ENCODE results near the gene PIP4K2C.

PIP4K2C gene

DNA sequence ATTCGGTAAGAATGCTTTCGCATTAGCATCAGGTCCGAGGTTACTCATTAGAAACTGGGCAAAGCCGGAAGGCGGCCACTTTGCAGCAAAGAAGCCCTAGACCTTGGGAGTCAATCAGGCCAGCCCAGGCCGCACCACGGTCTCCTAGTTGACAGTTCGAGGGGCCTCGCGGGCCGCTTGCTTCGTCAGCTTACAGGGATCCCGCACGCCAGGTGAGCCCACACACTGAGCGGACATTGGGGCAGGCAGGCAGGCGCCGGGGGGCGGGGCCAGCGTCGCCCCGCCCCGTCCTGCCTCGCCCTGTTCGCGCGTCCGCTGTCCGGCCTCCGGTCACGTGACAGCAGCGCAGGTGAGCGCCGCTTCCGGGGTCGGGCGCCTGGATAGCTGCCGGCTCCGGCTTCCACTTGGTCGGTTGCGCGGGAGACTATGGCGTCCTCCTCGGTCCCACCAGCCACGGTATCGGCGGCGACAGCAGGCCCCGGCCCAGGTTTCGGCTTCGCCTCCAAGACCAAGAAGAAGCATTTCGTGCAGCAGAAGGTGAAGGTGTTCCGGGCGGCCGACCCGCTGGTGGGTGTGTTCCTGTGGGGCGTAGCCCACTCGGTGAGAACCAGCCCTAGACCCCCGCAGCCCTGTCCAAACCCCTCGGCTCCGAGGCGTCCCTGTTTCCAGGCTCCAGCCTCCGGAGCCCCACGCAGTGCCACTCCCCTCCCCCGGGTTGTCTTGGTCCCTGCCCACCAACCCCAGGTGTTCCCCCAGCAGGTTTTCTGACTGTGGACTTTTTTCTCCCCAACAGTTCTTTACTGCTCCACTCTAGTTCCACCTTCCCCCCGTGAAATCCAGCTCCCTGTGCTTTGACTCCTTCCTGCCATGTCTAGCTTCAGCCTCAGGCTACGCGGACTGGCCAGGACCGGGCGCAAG is at the start of gene PIP4K2C:
TSS of gene PIP4K2C (plus strand) at position 329 of the 918 bp plus-strand sequence. CDS start at position 427, 98 bp downstream.
- peaks cover 20% of the 10 kb centered on the region for H3K36me3 Mint-ChIP-seq (ENCODE audit: insufficient read depth)
- H3K4me1 Mint-ChIP-seq = peaks cover 36% of the 10 kb centered on the region
- no peaks in the 10 kb centered on the region for H3K9me3 Mint-ChIP-seq
- no peaks in the 10 kb centered on the region for H3K27me3 Mint-ChIP-seq
- H3K27ac Mint-ChIP-seq (ENCODE audit: low read depth) = peak within 1 kb of the TSS; percentile 89
- ATAC-seq (replicated peaks; ENCODE audit: extremely low read depth, poor library complexity, severe bottlenecking) = peak; percentile 76
- DNase-seq (ENCODE audit: low spot score in 2 of 2) = peak; percentile 39 to 54
- peak within 1 kb of the TSS; percentile 87 for H3K4me3 Mint-ChIP-seq

DNA sequence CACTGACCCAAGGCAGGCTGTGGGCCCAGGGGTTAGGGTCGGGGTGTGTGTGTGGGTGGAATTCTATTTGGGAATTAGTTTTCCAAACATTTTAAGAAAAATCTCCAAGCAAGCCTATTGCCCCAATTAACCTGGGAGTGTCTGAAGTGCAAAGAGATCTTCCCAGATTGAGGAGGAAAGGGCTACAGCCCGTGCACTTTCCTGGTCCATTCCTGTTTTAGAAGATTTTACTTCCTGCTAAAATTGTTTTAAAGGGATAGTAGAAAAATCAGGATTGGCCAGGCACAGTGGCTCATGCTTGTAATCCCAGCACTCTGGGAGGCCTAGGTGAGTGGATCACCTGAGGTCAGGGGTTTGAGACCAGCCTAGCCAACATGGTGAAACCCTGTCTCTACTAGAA is 49.3 kb upstream of the PIP4K2C start:
- Mint-ChIP-seq H3K36me3 (ENCODE audit: insufficient read depth) (peaks cover 12% of the 10 kb centered on the region), H3K9me3 (no peaks in the 10 kb centered on the region), H3K27ac (ENCODE audit: low read depth) (no peak overlapping the region), H3K4me3 (no peak overlapping the region), H3K27me3 (no peaks in the 10 kb centered on the region), H3K4me1 (peaks cover 33% of the 10 kb centered on the region)
- ATAC-seq (replicated peaks; ENCODE audit: extremely low read depth, poor library complexity, severe bottlenecking) (no peak), DNase-seq (ENCODE audit: low spot score in 2 of 2) (no peak)

DNA sequence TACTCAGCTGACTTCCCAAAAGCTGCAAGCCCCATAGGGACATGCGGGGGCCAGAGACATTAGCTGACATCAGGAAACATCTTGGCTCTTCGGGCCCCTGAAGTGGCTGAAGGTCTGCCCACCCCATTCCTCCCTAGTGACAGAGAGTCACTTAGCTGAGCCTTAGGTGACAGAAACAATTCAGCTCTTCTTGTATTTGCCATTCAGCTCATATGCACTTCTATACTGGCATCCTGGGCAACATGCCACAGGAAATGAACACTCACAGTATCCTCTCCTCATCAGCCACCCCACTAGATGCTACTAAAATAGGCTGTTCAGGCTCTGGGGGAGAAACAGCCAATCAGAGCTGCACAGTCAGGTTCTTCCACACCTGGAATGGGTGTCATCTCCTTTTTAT is 47.4 kb upstream of the PIP4K2C start:
- ATAC-seq (replicated peaks; ENCODE audit: extremely low read depth, poor library complexity, severe bottlenecking) = no peak
- no peaks in the 10 kb centered on the region for H3K9me3 Mint-ChIP-seq
- peaks cover 43% of the 10 kb centered on the region for H3K4me1 Mint-ChIP-seq
- no peak for DNase-seq (ENCODE audit: low spot score in 2 of 2)
- H3K4me3 Mint-ChIP-seq = no peak overlapping the region
- H3K36me3 Mint-ChIP-seq (ENCODE audit: insufficient read depth) = peaks cover 15% of the 10 kb centered on the region
- H3K27me3 Mint-ChIP-seq = no peaks in the 10 kb centered on the region
- no peak overlapping the region for H3K27ac Mint-ChIP-seq (ENCODE audit: low read depth)

DNA sequence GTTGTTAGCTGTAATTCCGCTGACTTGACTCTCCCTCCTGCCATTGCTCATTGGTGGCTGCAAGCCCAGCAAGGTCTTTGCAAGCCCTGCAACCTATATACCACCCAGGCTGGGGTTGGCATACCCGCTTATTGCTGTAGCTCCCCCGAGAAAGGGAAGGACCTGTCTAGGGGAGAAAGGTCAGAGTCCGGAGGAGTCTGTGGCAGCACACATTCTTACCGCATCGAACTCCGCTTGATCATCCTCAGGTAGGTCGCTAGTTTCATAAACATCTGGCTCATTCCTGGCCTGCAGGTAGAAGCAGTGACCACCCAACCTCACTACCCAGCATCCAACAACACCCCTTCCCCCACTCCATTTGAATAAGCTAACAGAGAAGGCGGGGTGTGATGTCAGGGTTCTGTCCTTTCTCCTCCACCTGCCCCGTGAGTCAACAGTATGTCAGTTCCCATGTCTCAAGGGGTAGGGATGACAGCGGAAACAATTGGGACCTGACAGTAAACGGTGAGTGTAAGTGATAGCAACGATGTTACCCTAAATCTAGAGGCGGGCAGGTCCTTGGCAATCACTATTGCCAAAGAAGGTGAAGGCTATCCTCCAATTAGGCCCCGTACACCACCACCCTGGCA is 45.1 kb upstream of the PIP4K2C start:
- no peaks in the 10 kb centered on the region for H3K9me3 Mint-ChIP-seq
- peaks cover 14% of the 10 kb centered on the region for H3K36me3 Mint-ChIP-seq (ENCODE audit: insufficient read depth)
- peak overlapping the region; percentile 92 for H3K27ac Mint-ChIP-seq (ENCODE audit: low read depth)
- peaks cover 46% of the 10 kb centered on the region for H3K4me1 Mint-ChIP-seq
- DNase-seq (ENCODE audit: low spot score in 2 of 2) (no peak), ATAC-seq (replicated peaks; ENCODE audit: extremely low read depth, poor library complexity, severe bottlenecking) (no peak)
- peak overlapping the region; percentile 99 for H3K4me3 Mint-ChIP-seq
- no peaks in the 10 kb centered on the region for H3K27me3 Mint-ChIP-seq

DNA sequence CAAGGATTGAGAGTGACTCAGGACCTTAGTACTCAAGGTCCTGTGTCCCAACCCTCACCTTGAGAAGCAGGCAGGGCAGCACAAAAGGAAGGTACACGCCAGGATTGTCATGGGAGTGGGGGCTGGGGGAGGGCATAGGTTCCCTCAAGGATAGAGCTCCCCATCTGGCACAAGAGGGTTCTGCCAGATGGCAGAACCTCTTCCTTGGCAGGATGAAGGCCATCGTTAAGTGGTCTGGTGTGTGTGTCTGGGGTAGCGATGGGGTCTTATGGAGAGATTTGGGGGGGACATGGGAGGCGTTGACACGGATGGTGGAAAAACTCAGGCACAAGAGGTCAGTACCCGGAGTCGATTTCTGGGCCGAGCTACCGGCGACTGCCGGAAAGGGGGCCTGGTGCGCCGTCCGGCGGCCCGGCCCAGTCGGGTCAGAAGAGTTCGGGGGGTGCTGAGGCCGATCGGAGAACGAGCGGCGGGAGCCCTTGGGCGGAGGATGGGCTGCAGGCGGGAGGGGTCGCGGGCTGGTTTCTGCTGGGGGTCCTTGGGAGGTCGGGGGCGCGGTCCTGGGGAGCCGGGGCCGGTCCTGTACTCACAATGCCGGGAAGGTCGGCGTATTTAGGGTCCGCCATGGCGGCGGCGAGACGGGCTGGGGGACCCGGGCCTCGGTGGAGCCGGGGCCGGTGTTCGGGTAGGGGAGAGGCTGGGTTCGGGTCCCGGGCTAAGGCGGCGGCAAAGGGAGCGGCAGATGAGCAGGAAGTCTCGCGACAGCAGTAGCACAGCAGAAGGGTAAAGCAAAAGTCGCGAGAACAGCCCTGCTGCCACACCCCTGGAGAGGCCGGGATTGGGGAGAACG is 44.3 kb upstream of the PIP4K2C start, which contains the start of gene DCTN2:
TSS of gene DCTN2 (minus strand) at position 755 of the 850 bp plus-strand sequence. CDS start at position 626, 129 bp downstream.
- H3K4me1 Mint-ChIP-seq = peaks cover 46% of the 10 kb centered on the region
- H3K9me3 Mint-ChIP-seq = no peaks in the 10 kb centered on the region
- H3K27ac Mint-ChIP-seq (ENCODE audit: low read depth) = peak within 1 kb of the TSS; percentile 92
- no peaks in the 10 kb centered on the region for H3K27me3 Mint-ChIP-seq
- DNase-seq (ENCODE audit: low spot score in 2 of 2) (peak; percentile 69 to 86), ATAC-seq (replicated peaks; ENCODE audit: extremely low read depth, poor library complexity, severe bottlenecking) (peak; percentile 95)
- H3K4me3 Mint-ChIP-seq = peak within 1 kb of the TSS; percentile 99
- peaks cover 14% of the 10 kb centered on the region for H3K36me3 Mint-ChIP-seq (ENCODE audit: insufficient read depth)

DNA sequence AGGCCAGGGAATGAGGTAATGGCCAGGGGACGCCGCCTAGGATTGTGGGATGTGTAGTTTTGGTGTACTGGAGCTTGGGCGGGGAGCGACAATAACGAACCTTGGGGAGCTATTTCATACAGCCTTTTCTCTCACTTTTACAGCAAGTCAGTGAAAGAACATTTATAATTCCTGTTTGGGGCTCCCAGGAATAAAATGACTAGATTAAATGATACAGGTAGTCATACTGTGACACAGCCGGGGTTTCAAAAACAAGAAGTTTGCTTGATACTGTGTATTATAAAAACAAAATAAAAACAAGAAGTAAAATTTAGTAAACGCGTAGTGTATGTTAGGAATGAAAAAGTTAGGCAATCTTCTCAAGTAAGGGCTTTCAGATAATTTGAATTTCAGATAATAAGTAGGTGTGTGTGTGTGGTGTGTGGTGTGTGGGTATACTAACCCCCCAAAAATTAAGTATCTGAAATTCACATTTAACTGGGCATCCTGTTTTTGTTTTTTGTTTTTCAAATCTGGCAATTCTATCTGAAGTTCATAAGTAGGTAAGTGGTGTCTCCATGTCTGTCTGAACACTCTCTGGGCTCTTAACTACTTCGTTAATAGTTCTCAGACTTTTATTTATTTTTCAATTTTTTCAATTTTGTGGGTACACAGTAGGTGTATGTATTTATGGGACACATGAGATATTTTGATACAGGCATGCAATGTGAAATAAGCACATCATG is 43.5 kb upstream of the PIP4K2C start:
- Mint-ChIP-seq H3K36me3 (ENCODE audit: insufficient read depth) (peaks cover 12% of the 10 kb centered on the region), H3K4me3 (peak overlapping the region; percentile 99), H3K9me3 (no peaks in the 10 kb centered on the region), H3K27ac (ENCODE audit: low read depth) (peak overlapping the region; percentile 92), H3K4me1 (peaks cover 46% of the 10 kb centered on the region), H3K27me3 (no peaks in the 10 kb centered on the region)
- no peak for ATAC-seq (replicated peaks; ENCODE audit: extremely low read depth, poor library complexity, severe bottlenecking)
- DNase-seq (ENCODE audit: low spot score in 2 of 2) = no peak

DNA sequence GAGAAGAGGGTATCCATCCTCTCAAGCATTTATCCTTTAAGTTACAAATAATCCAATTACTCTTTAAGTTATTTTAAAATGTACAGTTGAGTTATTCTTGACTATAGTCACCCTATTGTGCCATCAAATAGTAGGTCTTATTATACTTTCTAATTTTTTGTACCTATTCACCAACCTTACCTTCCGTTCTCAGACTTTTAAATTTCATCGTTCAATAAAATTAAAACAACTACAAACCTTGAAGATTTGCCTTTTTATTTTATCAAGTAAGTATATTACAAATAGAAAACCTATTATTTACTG is 43.0 kb upstream of the PIP4K2C start:
- no peak for DNase-seq (ENCODE audit: low spot score in 2 of 2)
- peaks cover 12% of the 10 kb centered on the region for H3K36me3 Mint-ChIP-seq (ENCODE audit: insufficient read depth)
- H3K27me3 Mint-ChIP-seq = no peaks in the 10 kb centered on the region
- H3K27ac Mint-ChIP-seq (ENCODE audit: low read depth) = no peak overlapping the region
- peaks cover 46% of the 10 kb centered on the region for H3K4me1 Mint-ChIP-seq
- no peak for ATAC-seq (replicated peaks; ENCODE audit: extremely low read depth, poor library complexity, severe bottlenecking)
- no peaks in the 10 kb centered on the region for H3K9me3 Mint-ChIP-seq
- H3K4me3 Mint-ChIP-seq = no peak overlapping the region

DNA sequence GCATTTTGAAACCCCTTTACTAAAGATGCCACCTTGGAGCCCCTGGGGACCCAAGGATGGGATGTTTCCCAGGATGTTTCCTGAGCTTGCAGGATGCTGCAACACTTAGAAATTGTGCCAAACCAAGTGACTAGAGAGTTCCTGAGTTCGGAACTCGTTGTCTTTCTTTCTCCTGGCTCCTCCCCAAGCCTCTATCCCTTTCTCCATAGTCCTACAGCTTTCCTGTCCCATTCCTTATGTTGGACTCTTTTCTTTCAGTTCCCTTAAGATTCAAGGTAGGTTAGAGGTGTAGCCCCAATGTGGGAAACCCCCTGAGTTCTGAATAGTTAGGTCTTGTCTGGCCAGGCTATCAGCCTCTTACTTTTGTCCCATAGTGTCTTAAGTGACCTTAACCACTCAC is 42.5 kb upstream of the PIP4K2C start:
- ATAC-seq (replicated peaks; ENCODE audit: extremely low read depth, poor library complexity, severe bottlenecking) = no peak
- Mint-ChIP-seq H3K4me1 (peaks cover 46% of the 10 kb centered on the region), H3K27me3 (peaks cover 4% of the 10 kb centered on the region), H3K36me3 (ENCODE audit: insufficient read depth) (peaks cover 12% of the 10 kb centered on the region), H3K9me3 (no peaks in the 10 kb centered on the region), H3K27ac (ENCODE audit: low read depth) (no peak overlapping the region), H3K4me3 (no peak overlapping the region)
- DNase-seq (ENCODE audit: low spot score in 2 of 2) = no peak

DNA sequence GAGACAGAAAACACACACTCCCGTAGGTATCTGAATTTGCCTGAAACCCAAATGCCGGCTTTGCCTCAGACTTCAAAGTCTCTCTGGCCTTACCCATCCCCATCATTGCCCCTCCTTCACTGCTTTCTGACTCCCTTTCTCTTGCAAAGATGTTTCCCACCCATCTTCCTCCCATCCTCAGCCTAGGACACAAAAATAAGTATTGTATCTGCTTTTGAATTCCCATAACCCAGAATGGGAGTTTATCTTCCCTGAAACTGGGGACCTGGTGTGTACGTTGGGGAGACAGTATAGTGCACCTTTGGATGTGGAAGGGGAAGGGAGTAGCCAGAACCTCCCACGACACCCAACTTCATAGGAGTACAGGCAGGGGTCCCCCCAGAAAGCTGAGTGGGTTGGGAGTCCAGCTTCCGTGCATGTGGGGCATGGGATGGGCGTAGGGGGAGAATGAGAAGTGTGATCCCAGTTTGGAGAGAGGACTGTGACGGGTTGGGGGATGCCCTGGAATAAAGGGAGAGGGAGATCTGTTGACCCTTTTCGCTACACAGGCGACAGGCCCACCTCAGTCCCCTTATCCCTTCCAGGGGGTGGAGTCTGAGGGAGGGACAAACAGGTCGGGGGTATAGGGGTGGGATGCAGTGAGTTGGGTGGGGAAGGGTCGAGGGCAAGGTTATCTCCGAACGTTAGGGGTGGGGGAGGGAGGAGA is 41.6 kb upstream of the PIP4K2C start:
- Mint-ChIP-seq H3K27ac (ENCODE audit: low read depth) (no peak overlapping the region), H3K4me1 (peaks cover 46% of the 10 kb centered on the region), H3K4me3 (peak overlapping the region; percentile 63), H3K27me3 (peaks cover 10% of the 10 kb centered on the region), H3K36me3 (ENCODE audit: insufficient read depth) (peaks cover 12% of the 10 kb centered on the region), H3K9me3 (no peaks in the 10 kb centered on the region)
- DNase-seq (ENCODE audit: low spot score in 2 of 2) (no peak), ATAC-seq (replicated peaks; ENCODE audit: extremely low read depth, poor library complexity, severe bottlenecking) (no peak)

DNA sequence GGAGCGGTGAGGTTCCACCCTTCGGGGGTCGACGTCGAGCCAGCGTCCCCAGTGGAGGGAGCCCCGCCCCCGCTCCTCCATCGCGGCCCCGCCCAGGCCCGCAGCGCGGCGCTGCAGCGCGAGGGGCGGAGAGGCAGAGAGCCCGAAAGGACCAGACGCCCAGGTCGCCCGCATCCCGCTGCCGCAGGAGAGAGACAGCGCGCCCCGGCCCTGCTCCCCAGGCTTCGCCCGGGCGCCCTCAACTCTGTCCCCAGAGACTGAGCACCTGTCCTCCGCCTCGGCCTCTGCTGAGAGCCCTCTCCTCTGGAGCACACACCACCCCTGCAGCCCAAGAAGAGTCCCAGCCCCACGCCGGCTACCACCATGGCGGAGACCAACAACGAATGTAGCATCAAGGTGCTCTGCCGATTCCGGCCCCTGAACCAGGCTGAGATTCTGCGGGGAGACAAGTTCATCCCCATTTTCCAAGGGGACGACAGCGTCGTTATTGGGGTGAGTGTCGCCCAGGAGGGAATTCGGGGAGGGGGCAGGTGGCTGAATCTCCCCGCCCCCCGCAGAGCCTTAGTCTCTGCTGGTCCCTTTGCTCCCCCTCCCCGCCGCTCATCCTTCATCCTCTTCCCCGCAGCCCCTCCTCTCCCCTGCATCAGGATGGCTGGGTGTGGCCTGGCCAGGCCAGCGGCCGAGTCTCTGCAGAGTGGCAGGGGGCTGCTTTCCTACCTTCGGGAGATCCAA is 40.9 kb upstream of the PIP4K2C start, which contains the start of gene KIF5A:
TSS of gene KIF5A (plus strand) at position 136 of the 732 bp plus-strand sequence. CDS start at position 364, 228 bp downstream.
- H3K27ac Mint-ChIP-seq (ENCODE audit: low read depth) = no peak within 1 kb of the TSS
- DNase-seq (ENCODE audit: low spot score in 2 of 2) (peak in 1 of 2 donors; percentile 28), ATAC-seq (replicated peaks; ENCODE audit: extremely low read depth, poor library complexity, severe bottlenecking) (peak; percentile 31)
- peaks cover 9% of the 10 kb centered on the region for H3K36me3 Mint-ChIP-seq (ENCODE audit: insufficient read depth)
- H3K9me3 Mint-ChIP-seq = no peaks in the 10 kb centered on the region
- peaks cover 40% of the 10 kb centered on the region for H3K4me1 Mint-ChIP-seq
- peaks cover 10% of the 10 kb centered on the region for H3K27me3 Mint-ChIP-seq
- peak within 1 kb of the TSS; percentile 63 for H3K4me3 Mint-ChIP-seq
